PC-9 (cell line): ENCODE results near the gene SUPT3H. TPM values are rescaled to one million over a fixed set of nuclear protein-coding genes. Genes with fewer than 3 reads are reported as not detected.

Source experiments
- BruUV-seq: library from RNA; stranded (reverse); fragments of 400-500 nt; replicated peaks from 2 replicates; lab custom pipeline; 2021; lab: Mats Ljungman, UMichigan
- CTCF ChIA-PET: fragments of 300-600 bp; sonication (Branson Sonifier 250); formaldehyde crosslinking; loops from one replicate; lab custom pipeline; 2022; ENCODE audit warnings: antibody characterized with exemption; lab: Charles Lee
- POLR2A ChIA-PET: fragments of 300-600 bp; sonication (Branson Sonifier 250); formaldehyde crosslinking; loops from one replicate; lab custom pipeline; 2022; ENCODE audit warnings: antibody characterized with exemption; ENCODE audit not compliant: unreplicated experiment; lab: Charles Lee
- DNase-seq, 2 experiments: peaks; one replicate each; pipeline versions ENCODE4 v3.0.0 to v3.0.0-alpha.2; 2015 to 2022; ENCODE audit warnings: mixed read lengths in 1 of 2
- H2AFZ ChIP-seq: fragments of 200-600 bp; sonication (generic); 2 replicates; pipeline ENCODE4 v1.8.1; 2017; ENCODE audit warnings: antibody characterized with exemption
- H3F3A ChIP-seq: fragments of 200-600 bp; sonication (generic); 2 replicates; pipeline ENCODE4 v1.8.1; 2017; ENCODE audit warnings: antibody characterized with exemption, mild to moderate bottlenecking, low read depth; ENCODE audit not compliant: insufficient read depth
- H3K27ac ChIP-seq: fragments of 200-600 bp; sonication (generic); 2 replicates; pipeline ENCODE4 v1.6.1; 2016; ENCODE audit warnings: mixed run types
- H3K27me3 ChIP-seq: fragments of 200-600 bp; sonication (generic); 2 replicates; pipeline ENCODE4 v1.6.1; 2016; ENCODE audit warnings: low read depth, mixed run types; ENCODE audit not compliant: insufficient read depth
- H3K36me3 ChIP-seq: fragments of 200-600 bp; sonication (generic); 2 replicates; pipeline ENCODE4 v1.6.1; 2016; ENCODE audit warnings: low read depth, mixed run types
- H3K4me1 ChIP-seq: fragments of 200-600 bp; sonication (generic); replicated peaks from 2 replicates; pipeline ENCODE4 v1.6.1; 2016; ENCODE audit warnings: mixed run types; ENCODE audit not compliant: insufficient read depth
- H3K4me2 ChIP-seq: fragments of 200-600 bp; sonication (generic); 2 replicates; pipeline ENCODE4 v1.6.1; 2017; ENCODE audit warnings: mixed run types
- H3K4me3 ChIP-seq: fragments of 200-600 bp; sonication (generic); 2 replicates; pipeline ENCODE4 v1.6.1; 2016; ENCODE audit warnings: mixed run types
- H3K79me2 ChIP-seq: fragments of 200-600 bp; sonication (generic); 2 replicates; pipeline ENCODE4 v1.6.1; 2017; ENCODE audit warnings: low read depth, mixed run types
- H3K9me2 ChIP-seq: fragments of 200-600 bp; sonication (generic); 2 replicates; pipeline ENCODE4 v1.8.1; 2017; ENCODE audit warnings: mild to moderate bottlenecking; ENCODE audit not compliant: insufficient read depth
- H3K9me3 ChIP-seq: fragments of 200-600 bp; sonication (generic); 2 replicates; pipeline ENCODE4 v1.8.1; 2016; ENCODE audit warnings: low read depth; ENCODE audit not compliant: insufficient read depth
- H4K20me1 ChIP-seq: fragments of 200-600 bp; sonication (generic); 2 replicates; pipeline ENCODE4 v1.8.1; 2017; ENCODE audit not compliant: insufficient read depth
- CTCF ChIP-seq: fragments of 200-600 bp; sonication (generic); conservative IDR thresholded peaks from 2 replicates; pipeline ENCODE4 v1.6.1; 2017; ENCODE audit warnings: mixed run types, antibody characterized with exemption, mild to moderate bottlenecking, moderate library complexity
- EZH2 ChIP-seq: fragments of 200-600 bp; sonication (generic); IDR thresholded peaks from 2 replicates; pipeline ENCODE4 v1.8.0; 2017; ENCODE audit warnings: antibody characterized with exemption, low read depth
- intact Hi-C: fragments of 100-400 bp; cut with micrococcal nuclease; formaldehyde crosslinking; loops from one replicate; pipeline ENCODE4 v1.10.0; 2022; ENCODE audit not compliant: unreplicated experiment
- total RNA-seq: library from RNA; stranded (reverse); gene quantifications from 2 replicates; pipeline ENCODE4 v1.2.3, GENCODE V29; 2021

SUPT3H gene
- total RNA-seq, 1 experiment from 2014 or later, result 9.2 TPM

GRCh38 chr6:45009576-45009975 lies 368.2 kb downstream of the SUPT3H start:
- no peaks in the 10 kb centered on the region for H4K20me1 ChIP-seq
- DNase-seq, result no peak
- H3K36me3 ChIP-seq, result no peaks in the 10 kb centered on the region
- BruUV-seq, result no TSS peak
- no peaks in the 10 kb centered on the region for H3K79me2 ChIP-seq
- H2AFZ ChIP-seq, result no peak overlapping the region
- no peaks in the 10 kb centered on the region for H3K27me3 ChIP-seq
- TF ChIP-seq CTCF, result no peak
- no peak for TF ChIP-seq EZH2
- H3K4me2 ChIP-seq, result no peak overlapping the region
- no peaks in the 10 kb centered on the region for H3K4me1 ChIP-seq
- ChIA-PET POLR2A (no interaction called here), CTCF (no interaction called here)
- H3F3A ChIP-seq, result no peaks in the 10 kb centered on the region
- no peaks in the 10 kb centered on the region for H3K9me3 ChIP-seq
- intact Hi-C loops, result no loop called here
- H3K4me3 ChIP-seq, result no peak overlapping the region
- no peak overlapping the region for H3K27ac ChIP-seq
- H3K9me2 ChIP-seq, result no peaks in the 10 kb centered on the region

- H3K79me2 ChIP-seq, result no peaks in the 10 kb centered on the region
- H3K9me3 ChIP-seq, result no peaks in the 10 kb centered on the region
- no peak overlapping the region for H3K4me3 ChIP-seq
- H3K4me1 ChIP-seq, result no peaks in the 10 kb centered on the region
- no peak overlapping the region for H2AFZ ChIP-seq
- no peak overlapping the region for H3K27ac ChIP-seq
- TF ChIP-seq CTCF (no peak), EZH2 (no peak)
- no peaks in the 10 kb centered on the region for H3K36me3 ChIP-seq
- ChIA-PET CTCF (no interaction called here), POLR2A (no interaction called here)
- intact Hi-C loops, result no loop called here
- 0 out of 2 replicates have a peak, but pooled peaks cover 4% of the 10 kb centered on the region for H3K9me2 ChIP-seq
- H3F3A ChIP-seq, result peaks cover 4% of the 10 kb centered on the region; the same call in 1 of the 2 replicates
- no peaks in the 10 kb centered on the region for H3K27me3 ChIP-seq
- no peak overlapping the region for H3K4me2 ChIP-seq
- BruUV-seq, result no TSS peak
- DNase-seq, result no peak
- H4K20me1 ChIP-seq, result no peaks in the 10 kb centered on the region
These were observed 370.8 kb downstream of the SUPT3H start for GRCh38 chr6:45006893-45007292.

GRCh38 chr6:45003961-45004360 lies 373.8 kb downstream of the SUPT3H start:
- H3K4me3 ChIP-seq, result no peak overlapping the region
- H3K79me2 ChIP-seq, result no peaks in the 10 kb centered on the region
- ChIA-PET POLR2A (no interaction called here), CTCF (no interaction called here)
- H3K27me3 ChIP-seq, result no peaks in the 10 kb centered on the region
- H3K4me1 ChIP-seq, result no peaks in the 10 kb centered on the region
- no peak overlapping the region for H2AFZ ChIP-seq
- BruUV-seq, result no TSS peak
- no peaks in the 10 kb centered on the region for H3K36me3 ChIP-seq
- TF ChIP-seq EZH2 (no peak), CTCF (no peak)
- peaks cover 4% of the 10 kb centered on the region; the same call in 1 of the 2 replicates for H3F3A ChIP-seq
- H3K9me2 ChIP-seq, result 0 out of 2 replicates have a peak, but pooled peaks cover 4% of the 10 kb centered on the region
- H3K4me2 ChIP-seq, result no peak overlapping the region
- H3K27ac ChIP-seq, result no peak overlapping the region
- H4K20me1 ChIP-seq, result no peaks in the 10 kb centered on the region
- H3K9me3 ChIP-seq, result no peaks in the 10 kb centered on the region
- no peak for DNase-seq
- intact Hi-C loops, result no loop called here
